Measurements from ENCODE around the gene TAB2. TPM values are rescaled to one million over a fixed set of nuclear protein-coding genes. Genes with fewer than 3 reads are reported as not detected.
A peak's percentile ranks its signal among the peaks of the same experiment; 100 is the strongest.

TAB2 gene
- total RNA-seq, 3 donors from 2014 or later, result 57.1 to 124 (median 70.2) TPM

- TF ChIP-seq CTCF (IDR thresholded peaks at IDR 0.05), result no peak
- intact Hi-C loops (cut with DNase I, micrococcal nuclease), result no loop called here
- Histone ChIP-seq H3K36me3 (ENCODE audit: low read depth) (no peaks in the 10 kb centered on the region), H3K4me1 (ENCODE audit: low read depth) (peaks cover 11% of the 10 kb centered on the region), H3K9me3 (no peaks in the 10 kb centered on the region), H3K4me3 (no peak overlapping the region)
- ATAC-seq (no peak), DNase-seq (no peak)
These were observed 3.3 kb downstream of the TAB2 start for GRCh38 chr6:149320796-149321195.

- Histone ChIP-seq H3K4me1 (ENCODE audit: low read depth) (peaks cover 15% of the 10 kb centered on the region), H3K4me3 (no peak overlapping the region), H3K9me3 (no peaks in the 10 kb centered on the region), H3K36me3 (ENCODE audit: low read depth) (no peaks in the 10 kb centered on the region)
- intact Hi-C loops (cut with DNase I, micrococcal nuclease), result no loop called here
- ATAC-seq (no peak), DNase-seq (no peak)
- no peak for TF ChIP-seq CTCF (IDR thresholded peaks at IDR 0.05)
These were observed 5.8 kb downstream of the TAB2 start for GRCh38 chr6:149323353-149323752.

- Histone ChIP-seq H3K36me3 (ENCODE audit: low read depth) (no peaks in the 10 kb centered on the region), H3K4me1 (ENCODE audit: low read depth) (peaks cover 13% of the 10 kb centered on the region), H3K4me3 (no peak overlapping the region), H3K9me3 (no peaks in the 10 kb centered on the region)
- ATAC-seq (no peak), DNase-seq (no peak)
- intact Hi-C loops (cut with DNase I, micrococcal nuclease), result no loop called here
- TF ChIP-seq CTCF (IDR thresholded peaks at IDR 0.05), result no peak
These were observed 6.4 kb downstream of the TAB2 start for GRCh38 chr6:149323925-149324324.

- ATAC-seq (no peak), DNase-seq (no peak)
- Histone ChIP-seq H3K36me3 (ENCODE audit: low read depth) (no peaks in the 10 kb centered on the region), H3K4me3 (no peak overlapping the region), H3K9me3 (no peaks in the 10 kb centered on the region), H3K4me1 (ENCODE audit: low read depth) (peaks cover 13% of the 10 kb centered on the region)
- intact Hi-C loops (cut with DNase I, micrococcal nuclease), result no loop called here
- no peak for TF ChIP-seq CTCF (IDR thresholded peaks at IDR 0.05)
These were observed 6.9 kb downstream of the TAB2 start for GRCh38 chr6:149324428-149324827.

- H3K9me3 ChIP-seq, result no peaks in the 10 kb centered on the region
- H3K4me1 ChIP-seq (ENCODE audit: low read depth), result peaks cover 17% of the 10 kb centered on the region
- no peak for TF ChIP-seq CTCF (IDR thresholded peaks at IDR 0.05)
- H3K36me3 ChIP-seq (ENCODE audit: low read depth), result no peaks in the 10 kb centered on the region
- H3K4me3 ChIP-seq, result no peak overlapping the region
- intact Hi-C loops (cut with DNase I, micrococcal nuclease), result no loop called here
- ATAC-seq (peak; percentile 61), DNase-seq (peak in 1 of 3 donors; percentile 11)
These were observed 8.2 kb downstream of the TAB2 start for GRCh38 chr6:149325648-149326236.

GRCh38 chr6:149327638-149328037 lies 10.1 kb downstream of the TAB2 start:
- ATAC-seq (no peak), DNase-seq (no peak)
- intact Hi-C loops (cut with DNase I, micrococcal nuclease), result no loop called here
- no peaks in the 10 kb centered on the region for H3K36me3 ChIP-seq (ENCODE audit: low read depth)
- no peak overlapping the region for H3K4me3 ChIP-seq
- H3K9me3 ChIP-seq, result no peaks in the 10 kb centered on the region
- TF ChIP-seq CTCF (IDR thresholded peaks at IDR 0.05), result no peak
- peaks cover 24% of the 10 kb centered on the region for H3K4me1 ChIP-seq (ENCODE audit: low read depth)

Measured in mucosa of descending colon (tissue), 3 donors.